ENCODE results near the gene ANKRD34A. TPM values are rescaled to one million over a fixed set of nuclear protein-coding genes. Genes with fewer than 3 reads are reported as not detected.

Gene ANKRD34A
- total RNA-seq, 2 experiments from 2014 or later, result 5.8 to 6.1 TPM

DNA sequence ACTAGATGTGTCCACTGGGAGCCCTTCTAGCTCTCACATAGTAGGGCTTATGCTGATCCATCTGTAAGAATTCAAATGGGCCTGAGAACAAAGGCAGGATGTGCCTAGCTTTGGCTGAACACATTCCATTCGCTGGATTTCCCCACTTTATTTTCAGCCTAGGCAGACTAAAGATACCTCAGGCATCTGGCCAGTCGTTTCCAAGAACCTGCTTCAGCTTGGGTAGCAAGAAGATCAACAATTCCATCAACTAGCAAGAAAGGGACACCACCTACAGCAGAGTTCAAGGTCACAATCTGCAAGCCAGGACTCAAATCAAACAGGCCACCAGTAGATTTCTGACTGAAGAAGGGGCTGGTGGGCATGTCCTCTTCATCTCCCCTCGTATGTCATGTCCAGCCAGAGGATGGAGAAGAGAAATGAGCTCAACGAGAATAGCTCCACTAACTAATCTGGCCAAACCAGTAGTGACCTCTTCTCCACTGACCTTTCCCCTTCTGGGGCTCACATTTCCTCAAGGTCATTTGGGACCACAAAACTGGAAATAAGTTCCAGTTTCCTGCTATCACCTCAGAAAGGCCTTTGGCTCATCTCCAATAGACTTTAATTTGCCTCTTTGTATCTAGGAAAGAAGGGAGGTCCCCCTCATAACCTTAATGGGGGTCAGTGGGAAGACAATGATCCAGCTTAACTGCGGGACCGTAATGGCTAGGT lies 17.8 kb upstream of the ANKRD34A start:
- intact Hi-C loops (cut with DNase I, micrococcal nuclease), result no loop called here
- POLR2A ChIA-PET, result interaction anchor here (7.6 kb wide), 1 partner anchor 11 kb away, joined by 127 read pairs; the partner anchor contains the start of gene TXNIP
- H3K4me3 Mint-ChIP-seq, result no peak overlapping the region
- peaks cover 20% of the 10 kb centered on the region for H3K4me1 Mint-ChIP-seq
- no peaks in the 10 kb centered on the region for H3K36me3 Mint-ChIP-seq (ENCODE audit: low read depth)
- CTCF ChIA-PET, result interaction anchor here (0.9 to 9.2 kb wide), 4 partner anchors 11 to 25 kb away, joined by 4 to 161 read pairs (median 32); partner anchors contain the start of genes LIX1L and TXNIP
- peak overlapping the region; percentile 64 for H3K27ac Mint-ChIP-seq
- no peaks in the 10 kb centered on the region for H3K27me3 Mint-ChIP-seq
- no peaks in the 10 kb centered on the region for H3K9me3 Mint-ChIP-seq (ENCODE audit: low read depth)
- DNase-seq (no peak), ATAC-seq (no peak)

GRCh38 chr1:145980457-145980994 lies 16.2 kb upstream of the ANKRD34A start:
- Mint-ChIP-seq H3K4me1 (peaks cover 13% of the 10 kb centered on the region), H3K36me3 (ENCODE audit: low read depth) (no peaks in the 10 kb centered on the region), H3K9me3 (ENCODE audit: low read depth) (no peaks in the 10 kb centered on the region), H3K27me3 (no peaks in the 10 kb centered on the region), H3K4me3 (no peak overlapping the region), H3K27ac (no peak overlapping the region)
- ChIA-PET POLR2A (interaction anchor here (0.9 to 7.6 kb wide), 7 partner anchors 13 to 71 kb away, joined by 3 to 127 read pairs (median 14); partner anchors contain the start of genes ANKRD34A, HJV, LIX1L and POLR3GL), CTCF (interaction anchor here (0.6 to 9.2 kb wide), 10 partner anchors 12 to 137 kb away, joined by 3 to 161 read pairs (median 20); partner anchors contain the start of genes ANKRD34A, POLR3GL and TXNIP)
- no peak for DNase-seq
- no peak for ATAC-seq
- intact Hi-C loops (cut with DNase I, micrococcal nuclease), result no loop called here

GRCh38 chr1:145979746-145980456 lies 15.5 kb upstream of the ANKRD34A start:
- peak; percentile 16 for ATAC-seq
- DNase-seq, result peak; percentile 44
- intact Hi-C loops (cut with DNase I, micrococcal nuclease), result loop anchor here (1.0 to 2.0 kb wide), 7 partner anchors 15 to 57 kb away; partner anchors contain the start of genes ANKRD34A (in 2 of the 2), POLR3GL (in 2 of the 2), RBM8A (in 2 of the 2) and TXNIP (in 2 of the 2)
- Mint-ChIP-seq H3K4me3 (no peak overlapping the region), H3K4me1 (peaks cover 7% of the 10 kb centered on the region), H3K9me3 (ENCODE audit: low read depth) (no peaks in the 10 kb centered on the region), H3K27ac (no peak overlapping the region), H3K36me3 (ENCODE audit: low read depth) (no peaks in the 10 kb centered on the region), H3K27me3 (no peaks in the 10 kb centered on the region)
- ChIA-PET POLR2A (interaction anchor here (0.6 to 7.6 kb wide), 14 partner anchors 14 to 171 kb away, joined by 3 to 127 read pairs (median 4); partner anchors contain the start of genes ANKRD34A, HJV, LIX1L and POLR3GL), CTCF (interaction anchor here (0.6 to 9.2 kb wide), 16 partner anchors 13 to 199 kb away, joined by 3 to 161 read pairs (median 6); partner anchors contain the start of genes ANKRD34A, HJV, NUDT17 and PIAS3)

- DNase-seq (peak; percentile 91), ATAC-seq (peak; percentile 86)
- H3K36me3 Mint-ChIP-seq (ENCODE audit: low read depth), result no peaks in the 10 kb centered on the region
- H3K4me3 Mint-ChIP-seq, result no peak overlapping the region
- no peak overlapping the region for H3K27ac Mint-ChIP-seq
- no peaks in the 10 kb centered on the region for H3K9me3 Mint-ChIP-seq (ENCODE audit: low read depth)
- POLR2A ChIA-PET, result interaction anchor here (0.6 to 7.6 kb wide), 14 partner anchors 14 to 170 kb away, joined by 3 to 127 read pairs (median 5); partner anchors contain the start of genes ANKRD34A, HJV, LIX1L and POLR3GL
- H3K4me1 Mint-ChIP-seq, result peaks cover 5% of the 10 kb centered on the region
- intact Hi-C loops (cut with DNase I, micrococcal nuclease), result loop anchor here (1.0 to 2.0 kb wide), 7 partner anchors 14 to 58 kb away; partner anchors contain the start of genes ANKRD34A (in 2 of the 2), POLR3GL (in 2 of the 2), RBM8A (in 2 of the 2) and TXNIP (in 2 of the 2)
- H3K27me3 Mint-ChIP-seq, result no peaks in the 10 kb centered on the region
- CTCF ChIA-PET, result interaction anchor here (0.9 to 9.2 kb wide), 18 partner anchors 14 to 198 kb away, joined by 3 to 161 read pairs (median 6); partner anchors contain the start of genes ANKRD34A, HJV, LIX1L and NUDT17
These were observed 14.7 kb upstream of the ANKRD34A start for GRCh38 chr1:145978854-145979745.

GRCh38 chr1:145978471-145978853 lies 14.1 kb upstream of the ANKRD34A start:
- intact Hi-C loops (cut with DNase I, micrococcal nuclease), result loop anchor here in 1 of 2 experiments (2.0 kb wide), 2 partner anchors 14 to 52 kb away; partner anchors contain the start of genes ANKRD34A, POLR3GL and RBM8A

DNA sequence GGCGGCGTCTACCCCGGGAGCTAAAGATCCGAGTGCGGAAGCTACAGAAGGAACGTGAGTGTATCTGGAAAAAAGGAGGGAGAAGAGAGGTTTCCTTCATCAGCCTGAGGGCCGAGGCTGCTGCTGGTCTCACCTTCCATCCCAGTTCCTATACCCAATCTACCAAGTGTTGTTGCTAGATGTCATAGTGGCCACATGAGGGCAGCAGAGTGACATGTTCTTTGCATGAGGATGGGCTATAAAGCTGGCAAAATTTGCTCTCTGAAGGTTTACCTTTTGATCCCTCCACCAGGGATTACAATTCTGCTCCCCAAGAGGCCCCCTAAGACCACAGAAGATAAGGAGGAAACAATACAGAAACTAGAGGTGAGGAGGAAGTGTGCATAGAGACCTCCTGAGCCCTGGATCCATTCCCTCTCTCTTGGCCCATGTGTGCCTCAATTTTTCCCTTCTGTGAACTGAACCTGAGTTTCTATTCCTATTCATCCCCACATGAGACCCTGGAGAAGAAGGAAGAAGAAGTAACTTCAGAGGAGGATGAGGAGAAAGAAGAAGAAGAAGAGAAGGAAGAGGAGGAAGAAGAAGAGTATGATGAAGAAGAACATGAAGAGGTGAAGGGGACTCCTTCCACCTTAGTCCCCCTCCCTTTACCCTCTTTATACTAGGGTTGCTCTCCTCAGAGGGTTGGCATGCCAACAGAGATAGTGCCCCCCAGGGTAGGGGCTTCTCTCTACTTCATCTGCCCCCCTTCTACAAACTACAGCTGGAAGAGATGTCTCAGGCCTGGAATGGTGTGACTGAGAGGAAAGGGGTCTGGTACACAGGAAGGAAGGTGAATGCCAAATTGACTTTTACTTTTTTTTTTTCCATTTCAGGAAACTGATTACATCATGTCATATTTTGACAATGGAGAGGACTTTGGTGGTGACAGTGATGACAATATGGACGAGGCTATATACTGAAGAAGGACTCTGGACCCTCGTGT lies 13.4 kb upstream of the ANKRD34A start:
- intact Hi-C loops (cut with DNase I, micrococcal nuclease), result loop anchor here (1.0 to 2.0 kb wide), 4 partner anchors 13 to 51 kb away; partner anchors contain the start of genes ANKRD34A (in 1 of the 2), POLR3GL (in 1 of the 2) and RBM8A (in 1 of the 2)
- ATAC-seq (peak; percentile 35), DNase-seq (peak; percentile 86)
- H3K36me3 Mint-ChIP-seq (ENCODE audit: low read depth), result no peaks in the 10 kb centered on the region
- ChIA-PET POLR2A (interaction anchor here (0.6 to 7.6 kb wide), 7 partner anchors 13 to 74 kb away, joined by 3 to 127 read pairs (median 12); partner anchors contain the start of genes ANKRD34A, LIX1L, POLR3GL and TXNIP), CTCF (interaction anchor here (0.6 to 9.2 kb wide), 21 partner anchors 9 to 278 kb away, joined by 3 to 161 read pairs (median 4); partner anchors contain the start of genes ANKRD34A, ANKRD35, LIX1L and POLR3GL)
- H3K27ac Mint-ChIP-seq, result no peak overlapping the region
- H3K4me3 Mint-ChIP-seq, result no peak overlapping the region
- no peaks in the 10 kb centered on the region for H3K9me3 Mint-ChIP-seq (ENCODE audit: low read depth)
- H3K27me3 Mint-ChIP-seq, result no peaks in the 10 kb centered on the region
- H3K4me1 Mint-ChIP-seq, result peaks cover 11% of the 10 kb centered on the region

More at GRCh38 chr1:145978471-145978853, 14.1 kb upstream of the ANKRD34A start:
- CTCF ChIA-PET, result interaction anchor here (1.0 to 9.2 kb wide), 15 partner anchors 13 to 135 kb away, joined by 3 to 161 read pairs (median 13); partner anchors contain the start of genes ANKRD34A, HJV, LIX1L and PIAS3
- Mint-ChIP-seq H3K27me3 (no peaks in the 10 kb centered on the region), H3K4me1 (peaks cover 6% of the 10 kb centered on the region), H3K4me3 (no peak overlapping the region), H3K9me3 (ENCODE audit: low read depth) (no peaks in the 10 kb centered on the region), H3K27ac (no peak overlapping the region), H3K36me3 (ENCODE audit: low read depth) (no peaks in the 10 kb centered on the region)
- POLR2A ChIA-PET, result interaction anchor here (1.6 to 7.6 kb wide), 6 partner anchors 15 to 73 kb away, joined by 4 to 127 read pairs (median 13); partner anchors contain the start of genes LIX1L and TXNIP
- ATAC-seq (no peak), DNase-seq (no peak)

GRCh38 chr1:145977016-145977415 lies 12.6 kb upstream of the ANKRD34A start:
- DNase-seq (no peak), ATAC-seq (no peak)
- Mint-ChIP-seq H3K27ac (no peak overlapping the region), H3K9me3 (ENCODE audit: low read depth) (no peaks in the 10 kb centered on the region), H3K4me1 (peaks cover 12% of the 10 kb centered on the region), H3K36me3 (ENCODE audit: low read depth) (no peaks in the 10 kb centered on the region), H3K4me3 (no peak overlapping the region), H3K27me3 (no peaks in the 10 kb centered on the region)
- ChIA-PET CTCF (interaction anchor here (0.6 to 9.2 kb wide), 18 partner anchors 8 to 278 kb away, joined by 3 to 161 read pairs (median 6); partner anchors contain the start of genes ANKRD34A, ANKRD35, LIX1L and POLR3GL), POLR2A (interaction anchor here (0.7 to 4.5 kb wide), 4 partner anchors 11 to 75 kb away, joined by 3 to 37 read pairs (median 4); partner anchors contain the start of genes ANKRD34A and POLR3GL)
- intact Hi-C loops (cut with DNase I, micrococcal nuclease), result loop anchor here (1.0 kb wide), 2 partner anchors 30 to 31 kb away; no protein-coding TSS in a partner anchor

GRCh38 chr1:145975216-145975615 lies 10.8 kb upstream of the ANKRD34A start:
- Mint-ChIP-seq H3K4me3 (no peak overlapping the region), H3K9me3 (ENCODE audit: low read depth) (no peaks in the 10 kb centered on the region), H3K4me1 (peaks cover 14% of the 10 kb centered on the region), H3K27ac (peak overlapping the region; percentile 63), H3K27me3 (no peaks in the 10 kb centered on the region), H3K36me3 (ENCODE audit: low read depth) (no peaks in the 10 kb centered on the region)
- ChIA-PET CTCF (interaction anchor here (1.1 kb wide), 1 partner anchor 38 kb away, joined by 3 read pairs; no protein-coding TSS in a partner anchor), POLR2A (no interaction called here)
- DNase-seq, result no peak
- no peak for ATAC-seq
- intact Hi-C loops (cut with DNase I, micrococcal nuclease), result no loop called here

- no peaks in the 10 kb centered on the region for H3K9me3 Mint-ChIP-seq (ENCODE audit: low read depth)
- no peak overlapping the region for H3K4me3 Mint-ChIP-seq
- intact Hi-C loops (cut with DNase I, micrococcal nuclease), result loop anchor here in 1 of 2 experiments (1.0 kb wide), 1 partner anchor 81 kb away; no protein-coding TSS in a partner anchor
- peak overlapping the region; percentile 63 for H3K27ac Mint-ChIP-seq
- no peaks in the 10 kb centered on the region for H3K36me3 Mint-ChIP-seq (ENCODE audit: low read depth)
- ATAC-seq (no peak), DNase-seq (no peak)
- peaks cover 16% of the 10 kb centered on the region for H3K4me1 Mint-ChIP-seq
- no peaks in the 10 kb centered on the region for H3K27me3 Mint-ChIP-seq
- ChIA-PET POLR2A (no interaction called here), CTCF (no interaction called here)
These were observed 10.3 kb upstream of the ANKRD34A start for GRCh38 chr1:145974721-145975120.

All from activated CD4-positive, alpha-beta T cell treated with anti-CD3 and anti-CD28 coated beads for 36 hours (primary cell).